ENCODE data around the gene ZNF451.

ZNF451 gene

GRCh38 chr6:57205550-57206328 lies 115.8 kb downstream of the ZNF451 start:
- DNase-seq (ENCODE audit: low spot score) = no peak

GRCh38 chr6:57207141-57207540 lies 117.2 kb downstream of the ZNF451 start:
- no peak for DNase-seq (ENCODE audit: low spot score)

DNA sequence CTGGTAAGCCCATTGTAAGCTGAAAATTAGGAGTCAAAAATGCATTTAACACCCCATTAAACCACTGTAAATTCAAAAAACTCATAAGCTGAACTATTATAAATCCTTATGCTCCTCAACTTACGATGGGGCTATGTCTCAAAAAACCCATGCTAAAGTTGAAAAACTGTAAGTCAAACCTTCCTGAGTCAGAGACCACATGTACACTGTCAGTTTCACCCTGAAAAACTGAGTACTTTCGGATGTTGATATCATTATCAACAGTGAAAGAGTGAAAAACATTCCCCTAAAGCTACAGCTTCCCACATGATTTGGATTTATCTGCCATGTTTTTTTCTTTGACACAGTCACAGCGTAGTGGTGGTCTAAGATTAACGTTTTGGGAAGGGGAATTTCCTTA lies 117.9 kb downstream of the ZNF451 start:
- no peak for DNase-seq (ENCODE audit: low spot score)

- no peak for DNase-seq (ENCODE audit: low spot score)
Measured at GRCh38 chr6:57209030-57209429, 119.0 kb downstream of the ZNF451 start.

- DNase-seq (ENCODE audit: low spot score) = no peak
Measured at GRCh38 chr6:57210060-57210459, 120.1 kb downstream of the ZNF451 start.

DNA sequence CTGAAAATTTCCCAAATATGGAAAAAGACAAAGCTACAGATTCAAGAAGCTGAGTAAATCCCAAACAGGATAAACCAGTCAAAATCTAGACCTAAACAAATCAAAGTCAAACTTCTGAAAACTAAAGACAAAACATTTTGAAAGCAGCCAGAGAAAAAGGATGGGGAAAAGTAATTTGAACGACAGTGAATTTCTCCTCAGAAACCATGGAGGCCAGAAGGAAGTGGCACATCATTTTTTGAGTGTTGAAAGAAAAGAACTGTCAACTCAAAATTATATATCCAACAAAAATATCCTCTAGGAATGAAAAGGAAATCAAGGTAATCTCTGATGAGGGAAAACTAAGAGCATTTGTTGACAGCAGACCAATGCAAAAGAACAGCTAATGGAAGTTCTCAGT lies 125.3 kb downstream of the ZNF451 start:
- DNase-seq (ENCODE audit: low spot score) = no peak

GRCh38 chr6:57216235-57217101 lies 126.5 kb downstream of the ZNF451 start:
- no peak for DNase-seq (ENCODE audit: low spot score)

- DNase-seq (ENCODE audit: low spot score) = no peak
Measured at GRCh38 chr6:57217270-57217669, 127.3 kb downstream of the ZNF451 start.
